OCI-LY3 (cell line): ENCODE data around the gene NUDCD3.

ENCODE experiments used
- H2AFZ ChIP-seq: fragments of 200-600, 300-600 bp; shearing (Covaris generic); 2 replicates; pipeline ENCODE4 v1.6.0; 2014; ENCODE audit warnings: antibody characterized with exemption, low read depth, low read length
- H3K27ac ChIP-seq: fragments of 200-600, 300-600 bp; sonication (generic); 2 replicates; pipeline ENCODE4 v1.5.1; 2014; ENCODE audit warnings: mild to moderate bottlenecking, low read length, moderate library complexity, mixed read lengths
- H3K27me3 ChIP-seq: fragments of 200-600, 300-600 bp; sonication (generic); 2 replicates; pipeline ENCODE4 v1.6.1; 2014; ENCODE audit warnings: low read depth, low read length, mixed read lengths
- H3K36me3 ChIP-seq: fragments of 200-600, 300-600 bp; sonication (generic); replicated peaks from 2 replicates; pipeline ENCODE3; 2014; ENCODE audit warnings: low read depth, low read length, mixed read lengths
- H3K4me1 ChIP-seq: fragments of 300-600, 200-600 bp; sonication (generic); 2 replicates; pipeline ENCODE4 v1.6.1; 2014; ENCODE audit warnings: low read length, mixed read lengths
- H3K4me2 ChIP-seq: fragments of 200-600, 300-600 bp; sonication (generic); 2 replicates; pipeline ENCODE4 v1.6.1; 2014; ENCODE audit warnings: low read length, mixed read lengths
- H3K4me3 ChIP-seq: fragments of 300-600, 200-600 bp; sonication (generic); 2 replicates; pipeline ENCODE4 v1.5.1; 2014; ENCODE audit warnings: antibody characterized with exemption, mild to moderate bottlenecking, low read length, moderate library complexity
- H3K79me2 ChIP-seq: fragments of 300-600, 200-600 bp; shearing (Covaris generic); 2 replicates; pipeline ENCODE4 v1.6.1; 2014; ENCODE audit warnings: mild to moderate bottlenecking, low read length, mixed read lengths
- H3K9ac ChIP-seq: fragments of 300-600, 200-600 bp; shearing (Covaris generic); 2 replicates; pipeline ENCODE4 v1.6.0; 2014; ENCODE audit warnings: mild to moderate bottlenecking, low read length, moderate library complexity
- H3K9me3 ChIP-seq: fragments of 200-600, 300-600 bp; shearing (Covaris generic); 2 replicates; pipeline ENCODE4 v1.6.1; 2014; ENCODE audit warnings: low read length, mixed read lengths; ENCODE audit not compliant: insufficient read depth
- H4K20me1 ChIP-seq: fragments of 200-600, 300-600 bp; sonication (generic); 2 replicates; pipeline ENCODE4 v1.6.1; 2016; ENCODE audit warnings: low read length, mixed read lengths; ENCODE audit not compliant: insufficient read depth
- CTCF ChIP-seq: fragments of 200-600, 300-600 bp; sonication (generic); IDR thresholded peaks from 2 replicates; pipeline ENCODE4 v1.5.1; 2014; ENCODE audit warnings: antibody characterized with exemption, low read length, low read depth
- EZH2phosphoT487 ChIP-seq: fragments of 200-600 bp; shearing (Covaris generic); IDR thresholded peaks from 2 replicates; pipeline ENCODE4 v1.6.1; 2018; ENCODE audit warnings: antibody characterized with exemption, mixed run types, low read depth

Gene NUDCD3

GRCh38 chr7:44434201-44434600, 56.3 kb downstream of the NUDCD3 start:
- TF ChIP-seq CTCF (no peak), EZH2phosphoT487 (no peak)
- peaks cover 5% of the 10 kb centered on the region for H3K36me3 ChIP-seq
- no peak overlapping the region for H2AFZ ChIP-seq
- H3K27ac ChIP-seq = no peak overlapping the region
- peaks cover 40% of the 10 kb centered on the region for H4K20me1 ChIP-seq
- H3K4me1 ChIP-seq = no peaks in the 10 kb centered on the region
- no peak overlapping the region for H3K4me3 ChIP-seq
- H3K9me3 ChIP-seq = no peaks in the 10 kb centered on the region
- no peaks in the 10 kb centered on the region for H3K27me3 ChIP-seq
- H3K4me2 ChIP-seq = no peak overlapping the region
- peaks cover 56% of the 10 kb centered on the region for H3K79me2 ChIP-seq
- no peak overlapping the region for H3K9ac ChIP-seq

- Histone ChIP-seq H3K9me3 (no peaks in the 10 kb centered on the region), H3K9ac (no peak overlapping the region), H3K4me3 (no peak overlapping the region), H3K27ac (no peak overlapping the region), H2AFZ (no peak overlapping the region), H4K20me1 (peaks cover 43% of the 10 kb centered on the region), H3K27me3 (no peaks in the 10 kb centered on the region), H3K4me1 (no peaks in the 10 kb centered on the region), H3K4me2 (no peak overlapping the region), H3K36me3 (peaks cover 5% of the 10 kb centered on the region), H3K79me2 (peaks cover 55% of the 10 kb centered on the region)
- TF ChIP-seq EZH2phosphoT487 = no peak
- no peak for TF ChIP-seq CTCF
Observed at GRCh38 chr7:44433255-44434022, 57.0 kb downstream of the NUDCD3 start.

GRCh38 chr7:44432381-44432977, 58.0 kb downstream of the NUDCD3 start:
- TF ChIP-seq EZH2phosphoT487 (no peak), CTCF (no peak)
- Histone ChIP-seq H3K36me3 (peaks cover 5% of the 10 kb centered on the region), H3K79me2 (peaks cover 52% of the 10 kb centered on the region)

GRCh38 chr7:44431091-44431608, 59.3 kb downstream of the NUDCD3 start:
- Histone ChIP-seq H3K4me1 (no peaks in the 10 kb centered on the region), H3K79me2 (peaks cover 48% of the 10 kb centered on the region)

More at GRCh38 chr7:44432381-44432977, 58.0 kb downstream of the NUDCD3 start:
- Histone ChIP-seq H3K27ac (no peak overlapping the region), H2AFZ (no peak overlapping the region), H3K4me1 (no peaks in the 10 kb centered on the region), H3K9me3 (no peaks in the 10 kb centered on the region), H3K4me2 (no peak overlapping the region), H3K9ac (no peak overlapping the region), H4K20me1 (peaks cover 43% of the 10 kb centered on the region), H3K27me3 (no peaks in the 10 kb centered on the region), H3K4me3 (no peak overlapping the region)

More at GRCh38 chr7:44431091-44431608, 59.3 kb downstream of the NUDCD3 start:
- Histone ChIP-seq H3K4me3 (no peak overlapping the region), H4K20me1 (peaks cover 43% of the 10 kb centered on the region), H3K9me3 (no peaks in the 10 kb centered on the region), H3K27ac (no peak overlapping the region), H3K27me3 (no peaks in the 10 kb centered on the region), H3K9ac (no peak overlapping the region), H3K36me3 (peaks cover 6% of the 10 kb centered on the region), H3K4me2 (no peak overlapping the region), H2AFZ (no peak overlapping the region)
- no peak for TF ChIP-seq CTCF
- TF ChIP-seq EZH2phosphoT487 = no peak
